Measurements from ENCODE around the gene PREB. TPM values are rescaled to one million over a fixed set of nuclear protein-coding genes. Genes with fewer than 3 reads are reported as not detected.

PREB gene
- total and polyA plus RNA-seq, 2 of the 13 experiments (the other 11 are each of a cell fraction or from before 2014, with no cell fraction given), result 112 to 192 TPM

DNA sequence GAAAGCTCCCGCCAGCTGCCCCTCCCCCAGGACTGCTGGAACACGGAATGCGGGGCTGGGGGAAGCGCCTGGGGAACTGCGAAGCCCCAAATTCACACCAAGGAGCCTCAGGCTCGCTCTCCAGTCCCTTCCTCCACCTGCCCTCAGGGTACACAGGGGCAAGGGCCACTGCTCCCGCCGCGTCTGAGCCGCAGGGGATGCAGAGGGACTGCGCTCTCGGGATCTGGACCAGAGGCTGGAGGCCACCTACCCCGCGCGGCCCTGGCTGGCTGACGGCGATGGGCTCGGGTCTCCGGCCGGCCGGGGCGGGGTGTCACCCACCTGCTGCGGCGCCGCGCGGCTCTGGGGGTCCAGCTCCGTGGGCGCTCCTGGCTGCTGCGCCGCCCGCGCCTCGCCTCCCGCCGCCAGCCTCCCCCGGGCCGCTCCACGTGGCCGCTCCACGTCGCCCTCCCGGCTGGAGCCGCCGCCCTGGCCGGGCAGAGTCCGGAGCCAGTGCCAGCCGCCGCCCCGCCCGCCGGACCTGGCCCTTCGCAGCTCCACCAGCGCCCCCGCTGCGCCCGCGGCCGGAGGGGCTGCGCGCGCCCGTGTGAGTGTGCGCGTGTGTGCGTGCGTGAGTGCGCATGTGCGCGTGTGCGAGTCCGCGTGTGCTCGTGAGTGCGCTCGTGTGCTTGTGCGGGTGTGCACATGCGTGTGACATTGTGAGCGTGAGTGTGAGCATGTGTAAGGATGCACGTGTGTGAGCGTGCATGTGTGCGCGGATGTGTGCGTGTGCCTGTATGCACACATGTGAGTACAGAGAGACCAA lies 15.7 kb downstream of the PREB start, which contains the start of gene CGREF1 (continued):
- TF ChIP-seq, protein P1, sequence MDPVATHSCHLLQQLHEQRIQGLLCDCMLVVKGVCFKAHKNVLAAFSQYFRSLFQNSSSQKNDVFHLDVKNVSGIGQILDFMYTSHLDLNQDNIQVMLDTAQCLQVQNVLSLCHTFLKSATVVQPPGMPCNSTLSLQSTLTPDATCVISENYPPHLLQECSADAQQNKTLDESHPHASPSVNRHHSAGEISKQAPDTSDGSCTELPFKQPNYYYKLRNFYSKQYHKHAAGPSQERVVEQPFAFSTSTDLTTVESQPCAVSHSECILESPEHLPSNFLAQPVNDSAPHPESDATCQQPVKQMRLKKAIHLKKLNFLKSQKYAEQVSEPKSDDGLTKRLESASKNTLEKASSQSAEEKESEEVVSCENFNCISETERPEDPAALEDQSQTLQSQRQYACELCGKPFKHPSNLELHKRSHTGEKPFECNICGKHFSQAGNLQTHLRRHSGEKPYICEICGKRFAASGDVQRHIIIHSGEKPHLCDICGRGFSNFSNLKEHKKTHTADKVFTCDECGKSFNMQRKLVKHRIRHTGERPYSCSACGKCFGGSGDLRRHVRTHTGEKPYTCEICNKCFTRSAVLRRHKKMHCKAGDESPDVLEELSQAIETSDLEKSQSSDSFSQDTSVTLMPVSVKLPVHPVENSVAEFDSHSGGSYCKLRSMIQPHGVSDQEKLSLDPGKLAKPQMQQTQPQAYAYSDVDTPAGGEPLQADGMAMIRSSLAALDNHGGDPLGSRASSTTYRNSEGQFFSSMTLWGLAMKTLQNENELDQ (CRISPR knock-in tag; IDR thresholded peaks at IDR 0.05; ENCODE audit: borderline replicate concordance), result no peak
- TF ChIP-seq, protein P2, sequence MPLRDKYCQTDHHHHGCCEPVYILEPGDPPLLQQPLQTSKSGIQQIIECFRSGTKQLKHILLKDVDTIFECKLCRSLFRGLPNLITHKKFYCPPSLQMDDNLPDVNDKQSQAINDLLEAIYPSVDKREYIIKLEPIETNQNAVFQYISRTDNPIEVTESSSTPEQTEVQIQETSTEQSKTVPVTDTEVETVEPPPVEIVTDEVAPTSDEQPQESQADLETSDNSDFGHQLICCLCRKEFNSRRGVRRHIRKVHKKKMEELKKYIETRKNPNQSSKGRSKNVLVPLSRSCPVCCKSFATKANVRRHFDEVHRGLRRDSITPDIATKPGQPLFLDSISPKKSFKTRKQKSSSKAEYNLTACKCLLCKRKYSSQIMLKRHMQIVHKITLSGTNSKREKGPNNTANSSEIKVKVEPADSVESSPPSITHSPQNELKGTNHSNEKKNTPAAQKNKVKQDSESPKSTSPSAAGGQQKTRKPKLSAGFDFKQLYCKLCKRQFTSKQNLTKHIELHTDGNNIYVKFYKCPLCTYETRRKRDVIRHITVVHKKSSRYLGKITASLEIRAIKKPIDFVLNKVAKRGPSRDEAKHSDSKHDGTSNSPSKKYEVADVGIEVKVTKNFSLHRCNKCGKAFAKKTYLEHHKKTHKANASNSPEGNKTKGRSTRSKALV (CRISPR knock-in tag; IDR thresholded peaks at IDR 0.05), result 0 out of 2 replicates have a peak, but pooled peaks have one; percentile 28
- TF ChIP-seq ZNF446 (CRISPR knock-in tag; IDR thresholded peaks at IDR 0.05) (peak; percentile 18; the same call in 1 of the 2 replicates), YEATS4 (CRISPR knock-in tag; IDR thresholded peaks at IDR 0.05; ENCODE audit: borderline replicate concordance) (peak; percentile 55; the same call in 1 of the 2 replicates), ZC3H13 (CRISPR knock-in tag; IDR thresholded peaks at IDR 0.05) (0 out of 2 replicates have a peak, but pooled peaks have one; percentile 75), NONO (IDR thresholded peaks at IDR 0.05) (no peak), NONO (CRISPR knock-in tag; conservative IDR thresholded peaks at IDR 0.05) (peak; percentile 40; the same call in 1 of the 2 replicates), ZNF33B (CRISPR knock-in tag; IDR thresholded peaks at IDR 0.05) (peak; percentile 71; the same call in 1 of the 2 replicates), STAT5B (CRISPR knock-in tag; IDR thresholded peaks at IDR 0.05) (no peak), PATZ1 (CRISPR knock-in tag; IDR thresholded peaks at IDR 0.05) (peak; percentile 7; the same call in 1 of the 2 replicates), ZNF333 (CRISPR knock-in tag; IDR thresholded peaks at IDR 0.05; ENCODE audit: borderline replicate concordance) (peak; percentile 87; the same call in 1 of the 2 replicates), ZNF772 (CRISPR knock-in tag; IDR thresholded peaks at IDR 0.05) (no peak), E2F2 (CRISPR knock-in tag; IDR thresholded peaks at IDR 0.05; ENCODE audit: borderline replicate concordance) (no peak)
- TF ChIP-seq, protein P3, sequence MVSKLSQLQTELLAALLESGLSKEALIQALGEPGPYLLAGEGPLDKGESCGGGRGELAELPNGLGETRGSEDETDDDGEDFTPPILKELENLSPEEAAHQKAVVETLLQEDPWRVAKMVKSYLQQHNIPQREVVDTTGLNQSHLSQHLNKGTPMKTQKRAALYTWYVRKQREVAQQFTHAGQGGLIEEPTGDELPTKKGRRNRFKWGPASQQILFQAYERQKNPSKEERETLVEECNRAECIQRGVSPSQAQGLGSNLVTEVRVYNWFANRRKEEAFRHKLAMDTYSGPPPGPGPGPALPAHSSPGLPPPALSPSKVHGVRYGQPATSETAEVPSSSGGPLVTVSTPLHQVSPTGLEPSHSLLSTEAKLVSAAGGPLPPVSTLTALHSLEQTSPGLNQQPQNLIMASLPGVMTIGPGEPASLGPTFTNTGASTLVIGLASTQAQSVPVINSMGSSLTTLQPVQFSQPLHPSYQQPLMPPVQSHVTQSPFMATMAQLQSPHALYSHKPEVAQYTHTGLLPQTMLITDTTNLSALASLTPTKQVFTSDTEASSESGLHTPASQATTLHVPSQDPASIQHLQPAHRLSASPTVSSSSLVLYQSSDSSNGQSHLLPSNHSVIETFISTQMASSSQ (IDR thresholded peaks at IDR 0.05; ENCODE audit: low read depth), result no peak
- TF ChIP-seq, protein P3 (CRISPR knock-in tag; IDR thresholded peaks at IDR 0.05; ENCODE audit: borderline replicate concordance), result peak; percentile 44; the same call in 1 of the 2 replicates
- TF ChIP-seq, protein P4, sequence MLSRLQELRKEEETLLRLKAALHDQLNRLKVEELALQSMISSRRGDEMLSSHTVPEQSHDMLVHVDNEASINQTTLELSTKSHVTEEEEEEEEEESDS (CRISPR knock-in tag; IDR thresholded peaks at IDR 0.05; ENCODE audit: borderline replicate concordance), result no peak

All from HepG2 (cell line).